NT2/D1 (cell line): ENCODE results near the gene PPP2R5A.
"Not testable (repeated sequence)": the region's sequence is repeated elsewhere in the genome, so short reads cannot be mapped to it uniquely, and the experiment has no call there.

Source experiments
- DNase-seq: peaks from one replicate; pipeline ENCODE4 v3.0.0-alpha.2; 2011; ENCODE audit warnings: low read depth, low spot score
- H3K27me3 ChIP-seq: 2 replicates; pipeline ENCODE4 v1.6.0; 2011; ENCODE audit warnings: mild to moderate bottlenecking; ENCODE audit not compliant: insufficient read length, insufficient read depth
- H3K36me3 ChIP-seq: 2 replicates; pipeline ENCODE4 v1.6.1; 2011; ENCODE audit warnings: mild to moderate bottlenecking, low read length, mixed read lengths; ENCODE audit not compliant: insufficient read depth, insufficient read length
- H3K4me1 ChIP-seq: 2 replicates; pipeline ENCODE4 v1.5.1; 2011; ENCODE audit not compliant: insufficient read depth, insufficient read length
- H3K4me3 ChIP-seq: 2 replicates; pipeline ENCODE4 v1.5.1; 2011; ENCODE audit warnings: low read depth; ENCODE audit not compliant: insufficient read length
- H3K9ac ChIP-seq: 2 replicates; pipeline ENCODE4 v1.6.0; 2011; ENCODE audit warnings: low read depth; ENCODE audit not compliant: insufficient read length
- H3K9me3 ChIP-seq: 2 replicates; pipeline ENCODE4 v1.5.1; 2011; ENCODE audit warnings: mild to moderate bottlenecking, low read length; ENCODE audit not compliant: insufficient read depth
- SUZ12 ChIP-seq: IDR thresholded peaks from 2 replicates; pipeline ENCODE4 v1.6.1; 2011; ENCODE audit not compliant: insufficient read length, insufficient read depth; ENCODE audit errors: extremely low read depth
- YY1 ChIP-seq: IDR thresholded peaks from 2 replicates; pipeline ENCODE4 v1.6.1; 2011; ENCODE audit not compliant: insufficient read length, insufficient read depth
- ZNF274 ChIP-seq: IDR thresholded peaks from 2 replicates; pipeline ENCODE4 v1.6.1; 2011; ENCODE audit warnings: mild to moderate bottlenecking, low read depth, low read length

Gene PPP2R5A

GRCh38 chr1:212381397-212382035 is 96.3 kb downstream of the PPP2R5A start:
- Histone ChIP-seq H3K4me3 (no peak overlapping the region), H3K4me1 (no peaks in the 10 kb centered on the region), H3K36me3 (peaks cover 79% of the 10 kb centered on the region), H3K9me3 (peaks cover 22% of the 10 kb centered on the region; the same call in 1 of the 2 replicates), H3K9ac (no peak overlapping the region), H3K27me3 (no peaks in the 10 kb centered on the region)
- TF ChIP-seq SUZ12 (no peak), ZNF274 (no peak), YY1 (no peak)
- no peak for DNase-seq

GRCh38 chr1:212386029-212386428 is 100.8 kb downstream of the PPP2R5A start:
- no peaks in the 10 kb centered on the region for H3K27me3 ChIP-seq
- peaks cover 48% of the 10 kb centered on the region for H3K36me3 ChIP-seq
- H3K9me3 ChIP-seq: peaks cover 22% of the 10 kb centered on the region
- DNase-seq: no peak
- TF ChIP-seq SUZ12: no peak
- TF ChIP-seq YY1: no peak
- TF ChIP-seq ZNF274: no peak
- no peaks in the 10 kb centered on the region for H3K4me1 ChIP-seq
- no peak overlapping the region for H3K4me3 ChIP-seq
- no peak overlapping the region for H3K9ac ChIP-seq

- no peak overlapping the region for H3K9ac ChIP-seq
- H3K36me3 ChIP-seq: peaks cover 28% of the 10 kb centered on the region
- TF ChIP-seq SUZ12 (no peak), YY1 (no peak), ZNF274 (no peak)
These were observed 103.9 kb downstream of the PPP2R5A start for GRCh38 chr1:212388985-212389716.

GRCh38 chr1:212395678-212396437 is 110.6 kb downstream of the PPP2R5A start:
- not testable (repeated sequence) for DNase-seq, H3K4me1 ChIP-seq
- peaks cover 21% of the 10 kb centered on the region for H3K9me3 ChIP-seq

More at GRCh38 chr1:212388985-212389716, 103.9 kb downstream of the PPP2R5A start:
- no peak for DNase-seq
- no peaks in the 10 kb centered on the region for H3K27me3 ChIP-seq
- no peaks in the 10 kb centered on the region for H3K4me1 ChIP-seq
- peaks cover 24% of the 10 kb centered on the region for H3K9me3 ChIP-seq
- H3K4me3 ChIP-seq: no peak overlapping the region

GRCh38 chr1:212396638-212397037 is 111.4 kb downstream of the PPP2R5A start:
- no peak overlapping the region for H3K9ac ChIP-seq
- no peak for TF ChIP-seq YY1

More at GRCh38 chr1:212395678-212396437, 110.6 kb downstream of the PPP2R5A start:
- H3K36me3 ChIP-seq, H3K4me3 ChIP-seq, H3K27me3 ChIP-seq, H3K9ac ChIP-seq: not testable (repeated sequence)

GRCh38 chr1:212397171-212397570 is 112.0 kb downstream of the PPP2R5A start:
- no peak for DNase-seq
- H3K9me3 ChIP-seq: peaks cover 17% of the 10 kb centered on the region
- H3K4me3 ChIP-seq: no peak overlapping the region
- no peaks in the 10 kb centered on the region for H3K4me1 ChIP-seq
- H3K36me3 ChIP-seq: no peaks in the 10 kb centered on the region
- no peak overlapping the region for H3K9ac ChIP-seq
- TF ChIP-seq YY1 (no peak), ZNF274 (no peak), SUZ12 (no peak)
- no peaks in the 10 kb centered on the region for H3K27me3 ChIP-seq

More at GRCh38 chr1:212396638-212397037, 111.4 kb downstream of the PPP2R5A start:
- Histone ChIP-seq H3K4me1 (no peaks in the 10 kb centered on the region), H3K9me3 (peaks cover 17% of the 10 kb centered on the region), H3K27me3 (no peaks in the 10 kb centered on the region), H3K4me3 (no peak overlapping the region), H3K36me3 (no peaks in the 10 kb centered on the region)
- no peak for DNase-seq

- Histone ChIP-seq H3K9ac (no peak overlapping the region), H3K9me3 (peaks cover 17% of the 10 kb centered on the region), H3K27me3 (no peaks in the 10 kb centered on the region), H3K4me1 (no peaks in the 10 kb centered on the region), H3K36me3 (peaks cover 17% of the 10 kb centered on the region), H3K4me3 (no peak overlapping the region)
- DNase-seq: no peak
- no peak for TF ChIP-seq ZNF274
- TF ChIP-seq YY1: no peak
- no peak for TF ChIP-seq SUZ12
These were observed 115.8 kb downstream of the PPP2R5A start for GRCh38 chr1:212401042-212401441.
